ENCODE measurements around the gene DGUOK.
A peak's percentile ranks its signal among the peaks of the same experiment; 100 is the strongest.

DGUOK gene

GRCh38 chr2:73998451-73998850 lies 71.8 kb downstream of the DGUOK start:
- no peak for DNase-seq (ENCODE audit: low read depth)

- DNase-seq (ENCODE audit: low read depth), result no peak
Observed at GRCh38 chr2:73998933-73999332, 72.3 kb downstream of the DGUOK start.

- DNase-seq (ENCODE audit: low read depth), result no peak
Observed at GRCh38 chr2:73999881-74000597, 73.4 kb downstream of the DGUOK start.

- DNase-seq (ENCODE audit: low read depth), result no peak
Observed at GRCh38 chr2:74000666-74001065, 74.0 kb downstream of the DGUOK start.

GRCh38 chr2:74001121-74001520 lies 74.4 kb downstream of the DGUOK start:
- DNase-seq (ENCODE audit: low read depth), result no peak

GRCh38 chr2:74001781-74002504 lies 75.3 kb downstream of the DGUOK start:
- DNase-seq (ENCODE audit: low read depth), result no peak

GRCh38 chr2:74002505-74003421 lies 76.1 kb downstream of the DGUOK start:
- DNase-seq (ENCODE audit: low read depth), result peak; percentile 81

- DNase-seq (ENCODE audit: low read depth), result peak; percentile 68
Observed at GRCh38 chr2:74003494-74004211, 77.0 kb downstream of the DGUOK start.

- DNase-seq (ENCODE audit: low read depth), result no peak
Observed at GRCh38 chr2:74004212-74005182, 77.8 kb downstream of the DGUOK start.

- DNase-seq (ENCODE audit: low read depth), result no peak
Observed at GRCh38 chr2:74005786-74006185, 79.1 kb downstream of the DGUOK start.

- no peak for DNase-seq (ENCODE audit: low read depth)
Observed at GRCh38 chr2:74006459-74006858, 79.8 kb downstream of the DGUOK start.

GRCh38 chr2:74007121-74007520 lies 80.4 kb downstream of the DGUOK start:
- peak; percentile 65 for DNase-seq (ENCODE audit: low read depth)

- no peak for DNase-seq (ENCODE audit: low read depth)
Observed at GRCh38 chr2:74007711-74008110, 81.0 kb downstream of the DGUOK start.
